GM23248 (cell line): ENCODE results near the gene MYCBP2. TPM values are rescaled to one million over a fixed set of nuclear protein-coding genes. Genes with fewer than 3 reads are reported as not detected.

Experiments used
- DNase-seq: peaks from one replicate; pipeline ENCODE4 v3.0.0-alpha.2; 2015
- H2AFZ ChIP-seq: fragments of 200-600 bp; sonication (generic); 2 replicates; pipeline ENCODE4 v1.6.1; 2016; ENCODE audit warnings: antibody characterized with exemption
- H3F3A ChIP-seq: fragments of 200-600 bp; sonication (generic); 2 replicates; pipeline ENCODE4 v1.6.1; 2016; ENCODE audit warnings: mild to moderate bottlenecking, antibody characterized with exemption, mixed run types; ENCODE audit not compliant: insufficient read depth
- H3K27ac ChIP-seq: fragments of 200-600 bp; sonication (generic); 2 replicates; pipeline ENCODE4 v1.5.1; 2016; ENCODE audit warnings: mild to moderate bottlenecking
- H3K27me3 ChIP-seq: fragments of 200-600 bp; sonication (generic); replicated peaks from 2 replicates; pipeline ENCODE4 v1.6.1; 2016; ENCODE audit warnings: mild to moderate bottlenecking; ENCODE audit not compliant: insufficient read depth
- H3K36me3 ChIP-seq: fragments of 200-600 bp; sonication (generic); 2 replicates; pipeline ENCODE4 v1.6.1; 2016; ENCODE audit warnings: low read depth, mild to moderate bottlenecking
- H3K4me1 ChIP-seq: fragments of 200-600 bp; sonication (generic); 2 replicates; pipeline ENCODE4 v1.6.1; 2016; ENCODE audit warnings: mild to moderate bottlenecking; ENCODE audit not compliant: insufficient read depth
- H3K4me2 ChIP-seq: fragments of 200-600 bp; sonication (generic); one replicate; pipeline ENCODE4 v1.6.1; 2016; ENCODE audit warnings: mild to moderate bottlenecking; ENCODE audit not compliant: unreplicated experiment
- H3K4me3 ChIP-seq: fragments of 200-600 bp; sonication (generic); 2 replicates; pipeline ENCODE4 v1.5.1; 2016; ENCODE audit warnings: mild to moderate bottlenecking
- H3K79me2 ChIP-seq: fragments of 200-600 bp; sonication (generic); 2 replicates; pipeline ENCODE4 v1.6.1; 2016; ENCODE audit warnings: mild to moderate bottlenecking; ENCODE audit not compliant: insufficient read depth
- H3K9ac ChIP-seq: fragments of 200-600 bp; sonication (generic); 2 replicates; pipeline ENCODE4 v1.6.1; 2016; ENCODE audit warnings: mild to moderate bottlenecking
- H3K9me2 ChIP-seq: fragments of 200-600 bp; sonication (generic); 2 replicates; pipeline ENCODE4 v1.6.1; 2016; ENCODE audit warnings: mixed run types, mild to moderate bottlenecking, moderate library complexity; ENCODE audit not compliant: insufficient read depth
- H3K9me3 ChIP-seq: fragments of 200-600 bp; sonication (generic); one replicate; pipeline ENCODE4 v1.6.1; 2017; ENCODE audit warnings: low read depth
- H4K20me1 ChIP-seq: fragments of 200-600 bp; sonication (generic); 2 replicates; pipeline ENCODE4 v1.6.0; 2016; ENCODE audit not compliant: insufficient read depth
- EZH2 ChIP-seq: fragments of 200-600 bp; sonication (generic); IDR thresholded peaks from 2 replicates; pipeline ENCODE4 v1.6.1; 2018; ENCODE audit warnings: antibody characterized with exemption, mild to moderate bottlenecking; ENCODE audit not compliant: insufficient read depth, poor library complexity, severe bottlenecking
- EZH2phosphoT487 ChIP-seq: fragments of 200-600 bp; sonication (generic); IDR thresholded peaks from 2 replicates; pipeline ENCODE4 v1.6.1; 2018; ENCODE audit warnings: antibody characterized with exemption, moderate library complexity, mild to moderate bottlenecking, low read depth; ENCODE audit not compliant: insufficient read depth
- WGBS, 2 experiments: methylation state at CpG; one replicate each; pipeline ENCODE4 v1.1.6; 2015 to 2017; ENCODE audit warnings: low lambda C conversion rate in 2 of 2, low coverage in 1 of 2; ENCODE audit errors: missing lambda C conversion rate in 2 of 2; 5-methylcytosine and 5-hydroxymethylcytosine counted together
- in situ Hi-C: fragments of 300-500 bp; cut with MboI; formaldehyde crosslinking; loops from 2 replicates; pipeline ENCODE4 v1.15.0; 2020
- polyA plus RNA-seq: library from polyadenylated mRNA; unstranded; fragments of >200 nt; fragmentation: Nextera tagmentation; extraction: Ambion mirVana; gene quantifications from 2 replicates; pipeline ENCODE4 v1.2.1, GENCODE V29; 2016
- total RNA-seq: library from RNA; depleted of rRNA; stranded (reverse); fragments of >200 nt; shearing (Covaris generic); gene quantifications from 2 replicates; pipeline ENCODE4 v1.2.3, GENCODE V29; 2014

MYCBP2 gene
- total and polyA plus RNA-seq, 2 experiments from 2014 or later, result 27.4 to 61.8 TPM

DNA sequence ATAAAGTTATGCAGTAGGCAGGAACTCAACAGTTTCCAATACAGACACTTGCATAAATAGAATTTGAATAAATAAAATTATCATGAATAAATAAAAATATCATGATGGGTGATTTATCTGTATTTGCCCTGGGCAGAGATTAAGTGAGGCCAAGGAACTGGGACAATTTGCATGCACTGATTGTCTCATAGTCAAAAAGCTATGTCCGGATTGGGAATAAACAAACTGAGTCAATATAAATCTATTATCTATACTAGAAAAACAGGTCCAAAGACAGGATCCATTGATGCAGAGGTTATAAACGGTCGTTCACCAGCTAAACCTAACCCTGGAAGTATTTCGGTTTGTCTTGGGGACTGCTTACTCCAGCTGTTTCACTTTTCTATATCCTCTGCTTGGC is 273.7 kb downstream of the MYCBP2 start:
- H3K36me3 ChIP-seq, result peaks cover 56% of the 10 kb centered on the region

GRCh38 chr13:77048681-77049080 is 278.2 kb downstream of the MYCBP2 start:
- no peaks in the 10 kb centered on the region for H3K9me2 ChIP-seq
- no peaks in the 10 kb centered on the region for H3K9me3 ChIP-seq
- no peaks in the 10 kb centered on the region for H4K20me1 ChIP-seq
- no peak overlapping the region for H2AFZ ChIP-seq
- H3K4me3 ChIP-seq, result no peak overlapping the region
- H3K4me2 ChIP-seq, result no peak overlapping the region
- H3K27me3 ChIP-seq, result no peaks in the 10 kb centered on the region
- no peak overlapping the region for H3K9ac ChIP-seq
- peaks cover 37% of the 10 kb centered on the region for H3K36me3 ChIP-seq
- H3K4me1 ChIP-seq, result no peaks in the 10 kb centered on the region
- in situ Hi-C loops, result no loop called here
- no peak for TF ChIP-seq EZH2
- no peak for TF ChIP-seq EZH2phosphoT487
- WGBS, 2 experiments, result 54 to 70% methylated on average over 4 of the region's 4 CpGs
- no peak for DNase-seq
- H3K27ac ChIP-seq, result no peak overlapping the region
- no peaks in the 10 kb centered on the region for H3K79me2 ChIP-seq
- H3F3A ChIP-seq, result no peaks in the 10 kb centered on the region

More for the DNA sequence above, 273.7 kb downstream of the MYCBP2 start:
- no peak overlapping the region for H3K9ac ChIP-seq
- no peak overlapping the region for H3K4me3 ChIP-seq
- in situ Hi-C loops, result no loop called here
- H3F3A ChIP-seq, result no peaks in the 10 kb centered on the region
- H2AFZ ChIP-seq, result no peak overlapping the region
- no peak for TF ChIP-seq EZH2phosphoT487
- TF ChIP-seq EZH2, result no peak
- H3K27me3 ChIP-seq, result no peaks in the 10 kb centered on the region
- no peaks in the 10 kb centered on the region for H3K9me3 ChIP-seq
- DNase-seq, result no peak
- H4K20me1 ChIP-seq, result no peaks in the 10 kb centered on the region
- H3K79me2 ChIP-seq, result no peaks in the 10 kb centered on the region
- H3K9me2 ChIP-seq, result no peaks in the 10 kb centered on the region
- no peak overlapping the region for H3K27ac ChIP-seq
- no peaks in the 10 kb centered on the region for H3K4me1 ChIP-seq
- no peak overlapping the region for H3K4me2 ChIP-seq
- 97 to 99% methylated on average over 4 of the region's 4 CpGs for WGBS, 2 experiments

- in situ Hi-C loops, result no loop called here
- 93 to 95% methylated on average over 8 of the region's 8 CpGs for WGBS, 2 experiments
- Histone ChIP-seq H3K4me2 (no peak overlapping the region), H2AFZ (no peak overlapping the region), H4K20me1 (no peaks in the 10 kb centered on the region), H3K36me3 (peaks cover 37% of the 10 kb centered on the region), H3K79me2 (no peaks in the 10 kb centered on the region), H3K9me2 (no peaks in the 10 kb centered on the region), H3K4me1 (no peaks in the 10 kb centered on the region), H3F3A (peaks cover 8% of the 10 kb centered on the region), H3K9ac (no peak overlapping the region), H3K4me3 (no peak overlapping the region), H3K27me3 (no peaks in the 10 kb centered on the region), H3K9me3 (no peaks in the 10 kb centered on the region), H3K27ac (no peak overlapping the region)
- TF ChIP-seq EZH2, result no peak
- TF ChIP-seq EZH2phosphoT487, result no peak
- no peak for DNase-seq
Measured at GRCh38 chr13:77047649-77048343, 279.1 kb downstream of the MYCBP2 start.

DNA sequence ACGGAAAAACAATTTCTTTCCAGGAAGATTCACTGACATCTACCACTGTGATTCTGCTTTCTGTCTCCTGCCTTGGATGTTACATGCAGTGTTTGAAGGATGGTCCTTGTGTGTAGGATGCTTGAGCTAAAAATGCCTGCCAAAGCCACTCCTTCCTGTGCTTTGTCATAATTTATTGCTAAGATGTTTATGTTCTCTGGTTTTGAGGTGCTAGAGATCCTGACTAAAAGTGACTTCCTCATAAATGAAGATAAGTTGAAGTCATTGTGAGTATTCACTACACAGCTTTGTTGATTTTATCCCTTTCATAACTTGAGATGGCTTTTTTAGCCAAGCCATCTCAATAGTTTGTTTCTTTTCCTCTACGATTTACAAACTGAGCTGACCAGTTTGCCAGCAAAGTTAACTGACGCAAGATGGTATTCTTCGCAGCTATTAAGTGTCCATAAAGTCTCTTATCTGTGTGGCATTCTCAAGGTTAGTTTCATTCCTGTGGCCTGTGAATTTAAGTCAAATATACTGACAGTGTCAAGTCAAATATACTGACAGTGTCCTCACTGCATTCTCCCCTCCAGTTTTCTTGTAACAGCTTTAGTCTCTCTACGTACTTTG is 284.2 kb downstream of the MYCBP2 start:
- Histone ChIP-seq H3K9me2 (no peaks in the 10 kb centered on the region), H2AFZ (no peak overlapping the region), H4K20me1 (no peaks in the 10 kb centered on the region), H3K4me1 (no peaks in the 10 kb centered on the region), H3K36me3 (peaks cover 10% of the 10 kb centered on the region; the same call in 1 of the 2 replicates), H3K9me3 (no peaks in the 10 kb centered on the region), H3K27me3 (no peaks in the 10 kb centered on the region), H3K9ac (no peak overlapping the region), H3K4me3 (no peak overlapping the region), H3K79me2 (no peaks in the 10 kb centered on the region), H3K4me2 (no peak overlapping the region), H3F3A (peaks cover 8% of the 10 kb centered on the region), H3K27ac (no peak overlapping the region)
- no peak for TF ChIP-seq EZH2
- TF ChIP-seq EZH2phosphoT487, result no peak
- in situ Hi-C loops, result no loop called here
- no peak for DNase-seq
- WGBS, 2 experiments, result 45 to 57% methylated on average over 5 of the region's 5 CpGs
